Central memory CD8-positive, alpha-beta T cell (primary cell): ENCODE results near the gene NRIP1.

Experiments used
- ATAC-seq: fragments of 150-1000 bp; cut with Tn5 transposase; replicated peaks from 2 replicates; pipeline ENCODE4 v1.10.0; 2022; ENCODE audit warnings: mild to moderate bottlenecking, moderate FRiP score, moderate number of reproducible peaks; ENCODE audit not compliant: poor library complexity, severe bottlenecking; ENCODE audit errors: extremely low read depth
- DNase-seq, 2 donors: peaks; one replicate each; pipeline ENCODE4 v3.0.0; 2021; ENCODE audit warnings: low spot score in 2 of 2
- H3K27ac Mint-ChIP-seq: one replicate; pipeline ENCODE4 v1.8.0; 2022; ENCODE audit warnings: low read depth, mild to moderate bottlenecking, moderate library complexity, mixed read lengths
- H3K27me3 Mint-ChIP-seq: one replicate; pipeline ENCODE4 v1.8.0; 2022; ENCODE audit warnings: mixed read lengths
- H3K36me3 Mint-ChIP-seq: one replicate; pipeline ENCODE4 v1.8.0; 2022; ENCODE audit warnings: mild to moderate bottlenecking, moderate library complexity, mixed read lengths; ENCODE audit not compliant: insufficient read depth
- H3K4me1 Mint-ChIP-seq: one replicate; pipeline ENCODE4 v1.8.0; 2022; ENCODE audit warnings: mixed read lengths
- H3K4me3 Mint-ChIP-seq: one replicate; pipeline ENCODE4 v1.8.0; 2022; ENCODE audit warnings: mild to moderate bottlenecking, moderate library complexity, mixed read lengths
- H3K9me3 Mint-ChIP-seq: one replicate; pipeline ENCODE4 v1.8.0; 2022; ENCODE audit warnings: mixed read lengths

The NRIP1 gene

GRCh38 chr21:14991957-14992356 lies 72.8 kb downstream of the NRIP1 start:
- Mint-ChIP-seq H3K27ac (no peak overlapping the region), H3K27me3 (no peaks in the 10 kb centered on the region), H3K36me3 (peaks cover 2% of the 10 kb centered on the region), H3K4me3 (no peak overlapping the region), H3K4me1 (peaks cover 17% of the 10 kb centered on the region), H3K9me3 (no peaks in the 10 kb centered on the region)
- DNase-seq (no peak), ATAC-seq (no peak)

DNA sequence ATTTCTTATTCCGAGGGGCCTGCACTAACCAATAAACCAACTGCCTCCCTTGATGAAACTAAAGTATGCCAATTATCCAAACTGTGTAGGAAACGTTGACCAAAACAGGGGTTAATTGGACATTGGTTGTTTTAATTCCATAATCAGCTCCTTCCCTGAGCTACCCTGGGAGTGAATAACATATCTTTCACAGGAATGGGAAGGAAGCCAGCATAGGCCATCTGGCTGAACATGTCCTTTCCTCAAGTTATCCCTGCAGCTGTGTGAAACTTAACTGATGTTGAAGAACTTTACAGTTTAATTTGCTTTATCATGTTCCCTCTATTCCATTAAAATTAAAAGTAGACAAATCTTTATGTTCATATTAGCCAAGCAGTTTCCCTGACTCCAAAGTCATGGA lies 75.4 kb downstream of the NRIP1 start:
- no peak for ATAC-seq
- Mint-ChIP-seq H3K27ac (no peak overlapping the region), H3K4me1 (peaks cover 6% of the 10 kb centered on the region), H3K36me3 (no peaks in the 10 kb centered on the region), H3K9me3 (no peaks in the 10 kb centered on the region), H3K4me3 (no peak overlapping the region), H3K27me3 (no peaks in the 10 kb centered on the region)
- DNase-seq = no peak

- Mint-ChIP-seq H3K27ac (no peak overlapping the region), H3K9me3 (no peaks in the 10 kb centered on the region), H3K36me3 (no peaks in the 10 kb centered on the region), H3K27me3 (no peaks in the 10 kb centered on the region), H3K4me1 (peaks cover 6% of the 10 kb centered on the region), H3K4me3 (no peak overlapping the region)
- ATAC-seq = no peak
- DNase-seq = no peak
These were observed 76.0 kb downstream of the NRIP1 start for GRCh38 chr21:14988760-14989159.

- H3K4me3 Mint-ChIP-seq = no peak overlapping the region
- no peaks in the 10 kb centered on the region for H3K27me3 Mint-ChIP-seq
- H3K36me3 Mint-ChIP-seq = no peaks in the 10 kb centered on the region
- no peak overlapping the region for H3K27ac Mint-ChIP-seq
- ATAC-seq (no peak), DNase-seq (no peak)
- peaks cover 11% of the 10 kb centered on the region for H3K4me1 Mint-ChIP-seq
- no peaks in the 10 kb centered on the region for H3K9me3 Mint-ChIP-seq
These were observed 77.2 kb downstream of the NRIP1 start for GRCh38 chr21:14987370-14988170.

DNA sequence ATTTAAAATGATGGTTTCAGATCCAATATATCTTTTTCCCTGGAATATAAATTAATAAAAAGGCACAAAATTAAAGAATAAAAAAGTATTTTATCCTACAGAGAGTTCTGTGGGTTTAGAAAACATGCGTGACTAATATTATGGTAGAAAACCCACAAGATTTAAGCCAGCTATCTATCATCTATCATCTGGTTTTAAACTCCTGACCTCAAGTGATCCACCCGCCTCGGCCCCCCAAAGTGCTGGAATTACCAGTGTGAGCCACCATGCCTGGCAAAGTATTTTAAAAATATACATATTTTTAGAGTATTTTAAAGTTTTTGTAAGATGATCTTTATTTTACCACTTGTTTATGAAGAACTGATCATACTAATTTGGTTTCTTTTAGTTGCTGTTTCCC lies 79.5 kb downstream of the NRIP1 start:
- Mint-ChIP-seq H3K9me3 (no peaks in the 10 kb centered on the region), H3K4me3 (no peak overlapping the region), H3K27me3 (no peaks in the 10 kb centered on the region), H3K36me3 (peaks cover 2% of the 10 kb centered on the region), H3K4me1 (peaks cover 12% of the 10 kb centered on the region), H3K27ac (no peak overlapping the region)
- DNase-seq = no peak
- no peak for ATAC-seq

GRCh38 chr21:14982336-14982735 lies 82.5 kb downstream of the NRIP1 start:
- Mint-ChIP-seq H3K27me3 (no peaks in the 10 kb centered on the region), H3K9me3 (no peaks in the 10 kb centered on the region), H3K36me3 (peaks cover 2% of the 10 kb centered on the region), H3K4me1 (peaks cover 12% of the 10 kb centered on the region), H3K4me3 (no peak overlapping the region), H3K27ac (no peak overlapping the region)
- ATAC-seq (no peak), DNase-seq (no peak)

DNA sequence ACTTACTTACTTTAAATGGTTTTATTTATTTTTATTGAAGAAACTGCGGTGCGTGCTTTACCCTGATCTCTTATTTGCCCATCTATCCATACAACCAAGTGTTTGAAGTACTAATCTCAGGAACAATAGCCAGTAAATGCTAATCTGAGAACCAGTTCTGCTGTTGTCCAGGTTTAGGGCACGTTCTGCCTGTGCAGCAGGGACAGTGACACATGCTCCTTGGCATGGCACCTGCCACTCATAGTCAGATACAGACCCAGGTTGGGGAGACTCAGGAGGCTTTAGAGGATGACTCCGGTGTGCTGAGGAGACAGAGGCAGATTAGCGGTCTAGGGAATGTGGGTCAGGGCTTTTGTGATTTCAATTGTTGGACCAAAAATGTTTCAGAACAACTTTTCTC lies 83.6 kb downstream of the NRIP1 start:
- Mint-ChIP-seq H3K9me3 (no peaks in the 10 kb centered on the region), H3K27ac (no peak overlapping the region), H3K36me3 (peaks cover 2% of the 10 kb centered on the region), H3K27me3 (no peaks in the 10 kb centered on the region), H3K4me3 (no peak overlapping the region), H3K4me1 (peaks cover 12% of the 10 kb centered on the region)
- DNase-seq (no peak), ATAC-seq (no peak)

- Mint-ChIP-seq H3K36me3 (peaks cover 2% of the 10 kb centered on the region), H3K4me1 (peaks cover 12% of the 10 kb centered on the region), H3K4me3 (no peak overlapping the region), H3K9me3 (no peaks in the 10 kb centered on the region), H3K27ac (no peak overlapping the region), H3K27me3 (no peaks in the 10 kb centered on the region)
- ATAC-seq (no peak), DNase-seq (no peak)
These were observed 85.5 kb downstream of the NRIP1 start for GRCh38 chr21:14979264-14979663.

- Mint-ChIP-seq H3K27ac (no peak overlapping the region), H3K4me3 (no peak overlapping the region), H3K9me3 (no peaks in the 10 kb centered on the region), H3K27me3 (no peaks in the 10 kb centered on the region), H3K36me3 (peaks cover 2% of the 10 kb centered on the region), H3K4me1 (peaks cover 9% of the 10 kb centered on the region)
- ATAC-seq (no peak), DNase-seq (no peak)
These were observed 87.0 kb downstream of the NRIP1 start for GRCh38 chr21:14977814-14978213.

- no peaks in the 10 kb centered on the region for H3K27me3 Mint-ChIP-seq
- no peak overlapping the region for H3K27ac Mint-ChIP-seq
- no peak for ATAC-seq
These were observed 89.5 kb downstream of the NRIP1 start for GRCh38 chr21:14975136-14975919.

DNA sequence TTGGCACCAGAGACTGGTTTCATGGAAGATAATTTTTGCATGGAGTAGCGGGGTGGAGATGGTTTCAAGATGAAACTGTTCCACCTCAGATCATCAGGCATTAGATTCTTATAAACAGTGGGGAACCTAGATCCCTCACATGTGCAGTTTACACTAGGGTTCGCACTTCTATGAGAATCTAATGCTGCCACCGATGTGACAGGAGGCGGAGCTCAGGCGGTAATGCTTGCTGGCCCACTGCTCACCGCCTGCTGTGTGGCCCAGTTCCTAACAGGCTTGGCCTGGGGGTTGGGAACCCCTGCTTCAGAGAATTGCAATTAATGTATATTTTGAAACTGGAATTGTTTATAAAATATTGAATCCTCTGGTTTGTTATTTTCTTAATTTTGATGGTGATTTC lies 92.1 kb downstream of the NRIP1 start:
- H3K27ac Mint-ChIP-seq = no peak overlapping the region
- H3K9me3 Mint-ChIP-seq = no peaks in the 10 kb centered on the region
- no peak overlapping the region for H3K4me3 Mint-ChIP-seq
- ATAC-seq (no peak), DNase-seq (no peak)
- no peaks in the 10 kb centered on the region for H3K36me3 Mint-ChIP-seq
- peaks cover 4% of the 10 kb centered on the region for H3K4me1 Mint-ChIP-seq
- H3K27me3 Mint-ChIP-seq = no peaks in the 10 kb centered on the region

More at GRCh38 chr21:14975136-14975919, 89.5 kb downstream of the NRIP1 start:
- Mint-ChIP-seq H3K4me3 (no peak overlapping the region), H3K36me3 (no peaks in the 10 kb centered on the region), H3K9me3 (no peaks in the 10 kb centered on the region), H3K4me1 (no peaks in the 10 kb centered on the region)
- DNase-seq = no peak

DNA sequence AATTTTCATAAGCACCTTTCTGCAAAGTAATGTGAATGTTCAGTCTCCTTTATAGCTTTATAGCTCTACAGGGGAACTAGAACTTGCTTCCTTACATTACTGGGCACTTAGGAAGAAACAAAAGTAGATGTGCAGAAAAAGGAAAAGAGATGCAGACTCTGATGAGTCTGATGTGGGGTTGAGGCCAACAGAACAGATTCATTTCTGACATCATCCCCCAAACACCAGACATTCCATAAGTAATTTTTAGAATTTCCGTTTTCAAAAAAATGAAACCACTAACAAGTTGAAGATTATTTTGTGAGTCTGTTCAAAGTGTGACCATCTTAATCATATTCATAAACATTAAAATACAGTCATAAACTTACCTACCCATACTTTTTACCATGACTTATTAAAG lies 96.0 kb downstream of the NRIP1 start:
- Mint-ChIP-seq H3K4me1 (peaks cover 5% of the 10 kb centered on the region), H3K36me3 (peaks cover 9% of the 10 kb centered on the region), H3K27me3 (no peaks in the 10 kb centered on the region), H3K4me3 (no peak overlapping the region), H3K9me3 (no peaks in the 10 kb centered on the region), H3K27ac (no peak overlapping the region)
- DNase-seq = no peak
- ATAC-seq = no peak

- Mint-ChIP-seq H3K9me3 (no peaks in the 10 kb centered on the region), H3K4me3 (no peak overlapping the region), H3K4me1 (peaks cover 5% of the 10 kb centered on the region), H3K27ac (no peak overlapping the region), H3K36me3 (peaks cover 9% of the 10 kb centered on the region), H3K27me3 (no peaks in the 10 kb centered on the region)
- ATAC-seq = no peak
- no peak for DNase-seq
These were observed 96.8 kb downstream of the NRIP1 start for GRCh38 chr21:14968029-14968428.
